DMS53 (cell line): Measurements from ENCODE around the gene TFCP2L1.

Experiments used
- DNase-seq: peaks from one replicate; lab custom pipeline; 2025; lab: John Stamatoyannopoulos, UW

The TFCP2L1 gene

GRCh38 chr2:121172456-121172855, 112.5 kb downstream of the TFCP2L1 start:
- DNase-seq, result no peak

DNA sequence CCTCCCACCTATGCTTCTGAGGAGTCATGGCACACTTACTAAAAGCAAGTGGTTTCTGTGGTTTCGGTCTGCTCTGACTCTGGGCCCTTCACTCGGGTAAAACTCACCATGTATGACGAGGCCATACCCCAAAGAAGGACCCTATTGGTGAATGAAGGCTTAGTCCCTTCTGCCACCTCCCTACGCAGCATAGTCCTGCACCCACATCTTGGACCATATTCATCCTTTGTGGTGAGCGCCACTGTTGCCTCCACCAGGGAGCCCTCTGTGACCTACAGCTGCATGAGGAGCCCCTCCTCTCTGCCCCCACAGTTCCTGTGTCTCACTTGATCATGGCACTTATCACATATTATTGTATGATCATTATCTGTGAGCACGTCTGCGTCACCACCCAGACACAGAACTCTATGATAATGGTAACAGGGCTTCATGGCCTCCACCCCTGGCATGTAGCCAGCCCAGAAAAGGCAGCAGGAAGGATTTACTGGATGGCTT, 113.3 kb downstream of the TFCP2L1 start:
- no peak for DNase-seq

- no peak for DNase-seq
Observed at GRCh38 chr2:121170577-121170976, 114.4 kb downstream of the TFCP2L1 start.

DNA sequence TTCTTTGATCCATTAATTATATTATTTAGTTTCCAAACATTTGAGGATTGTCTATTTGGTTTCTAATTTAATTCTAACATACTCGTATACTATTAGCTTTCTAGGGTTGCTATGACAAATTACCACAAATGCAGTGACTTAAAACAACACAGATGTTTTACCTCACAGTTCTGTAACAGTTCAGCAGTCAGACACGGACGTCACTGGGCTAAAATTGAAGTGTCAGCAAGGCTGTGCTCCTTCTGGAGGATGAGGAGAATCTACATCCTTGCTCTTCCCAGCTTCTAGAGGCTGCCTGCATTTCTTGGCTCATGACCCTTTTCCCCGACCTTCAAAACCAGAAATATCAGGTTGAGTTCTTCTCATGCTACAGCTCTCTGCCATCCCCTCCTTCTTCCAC, 117.6 kb downstream of the TFCP2L1 start:
- DNase-seq, result no peak
